Subcutaneous abdominal adipose tissue (tissue), 5 donors: ENCODE measurements around the gene PEAK1.
A peak's percentile ranks its signal among the peaks of the same experiment; 100 is the strongest.
"Not testable (repeated sequence)": the region's sequence is repeated elsewhere in the genome, so short reads cannot be mapped to it uniquely, and the experiment has no call there.

Source experiments
- H3K27ac ChIP-seq: one replicate; pipeline ENCODE4 v1.7.0; 2013; ENCODE audit warnings: low read depth, mild to moderate bottlenecking, inconsistent platforms, low read length, moderate library complexity
- H3K27me3 ChIP-seq, 5 donors: one replicate each; pipeline ENCODE4 v1.7.0; 2013; ENCODE audit warnings: low read length in 5 of 5, inconsistent platforms in 1 of 5; ENCODE audit not compliant: control insufficient read depth in 5 of 5, insufficient read depth in 4 of 5
- H3K36me3 ChIP-seq, 5 donors: one replicate each; pipeline ENCODE4 v1.7.0; 2013; ENCODE audit warnings: low read length in 5 of 5; ENCODE audit not compliant: control insufficient read depth in 5 of 5, insufficient read depth in 5 of 5
- H3K4me1 ChIP-seq, 5 donors: one replicate each; pipeline ENCODE4 v1.7.0; 2013; ENCODE audit warnings: low read length in 5 of 5, mild to moderate bottlenecking in 3 of 5, moderate library complexity in 1 of 5; ENCODE audit not compliant: control insufficient read depth in 5 of 5, insufficient read depth in 5 of 5
- H3K4me3 ChIP-seq, 5 donors: one replicate each; pipeline ENCODE4 v1.7.0; 2013; ENCODE audit warnings: low read length in 5 of 5, low read depth in 1 of 5
- H3K9ac ChIP-seq, 5 donors: one replicate each; pipeline ENCODE4 v1.7.0; 2013; ENCODE audit warnings: low read length in 5 of 5, mild to moderate bottlenecking in 4 of 5, moderate library complexity in 3 of 5
- H3K9me3 ChIP-seq, 5 donors: one replicate each; pipeline ENCODE4 v1.7.0; 2013; ENCODE audit warnings: low read length in 5 of 5; ENCODE audit not compliant: control insufficient read depth in 5 of 5
- donor health status: healthy.
- donor health status: healthy.
- donor health status: healthy.
- donor health status: healthy.
- donor health status: healthy.

PEAK1 gene

DNA sequence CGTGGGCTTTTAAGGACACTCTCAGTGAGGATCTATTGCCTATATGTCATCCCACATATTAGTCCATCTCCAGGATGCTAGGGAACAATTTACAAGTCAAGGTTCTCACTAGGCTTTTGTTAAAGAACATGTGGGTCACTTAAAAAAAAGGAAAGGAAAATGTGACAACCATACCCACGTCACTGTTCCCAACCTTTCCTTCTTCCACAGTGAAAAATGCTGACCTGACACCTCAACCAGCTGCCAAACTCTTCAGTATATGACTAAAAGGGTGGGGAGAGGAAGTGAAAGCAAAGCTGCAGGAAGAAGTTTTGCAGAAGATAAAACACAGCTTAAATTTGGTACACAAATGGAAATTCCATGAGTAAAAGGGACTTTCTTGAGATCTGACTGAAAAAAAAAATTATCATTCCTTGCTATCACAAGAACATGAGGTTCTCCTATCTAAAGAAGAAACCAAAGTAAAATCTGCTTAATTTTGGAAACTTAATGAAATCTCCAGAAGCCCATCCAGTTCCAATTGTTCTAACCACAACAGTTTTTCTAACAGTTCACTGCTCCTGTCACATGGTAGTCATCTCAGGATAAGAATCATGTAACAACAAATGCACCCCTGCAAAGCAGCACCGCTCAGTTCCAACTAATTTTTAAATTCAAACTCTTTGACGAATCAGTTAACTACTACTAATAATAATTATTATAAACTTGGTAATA is 232.0 kb downstream of the PEAK1 start:
- Histone ChIP-seq H3K36me3 (peaks cover 0 to 4% (median 0%) of the 10 kb centered on the region in 5 donors), H3K4me3 (no peak overlapping the region), H3K27ac (peak overlapping the region; percentile 88), H3K9me3 (no peaks in the 10 kb centered on the region), H3K9ac (peak overlapping the region in 4 of 5 donors; percentile 6 to 64 (median 21)), H3K27me3 (no peaks in the 10 kb centered on the region), H3K4me1 (peaks cover 9 to 40% (median 22%) of the 10 kb centered on the region in 5 donors)

DNA sequence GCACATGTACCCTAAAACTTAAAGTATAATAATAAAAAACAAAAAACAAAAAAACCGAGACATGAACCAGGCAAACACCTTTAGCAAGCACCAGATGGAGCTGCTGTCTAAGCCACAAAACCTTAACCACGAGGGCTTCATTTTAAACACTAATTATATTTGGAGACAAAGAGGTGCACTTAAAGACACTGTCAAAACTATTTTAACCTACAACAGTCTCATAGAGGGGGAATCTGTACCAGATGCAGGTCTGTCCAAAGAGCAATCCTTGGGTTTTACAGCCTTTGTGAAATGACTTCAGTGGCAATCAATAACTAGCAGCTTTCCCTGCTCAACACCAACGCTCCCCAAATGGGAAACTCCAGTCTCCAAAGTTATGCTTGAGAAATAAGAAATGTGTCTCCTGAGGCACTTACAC is 233.3 kb downstream of the PEAK1 start:
- peak overlapping the region; percentile 88 for H3K27ac ChIP-seq
- no peaks in the 10 kb centered on the region for H3K9me3 ChIP-seq

DNA sequence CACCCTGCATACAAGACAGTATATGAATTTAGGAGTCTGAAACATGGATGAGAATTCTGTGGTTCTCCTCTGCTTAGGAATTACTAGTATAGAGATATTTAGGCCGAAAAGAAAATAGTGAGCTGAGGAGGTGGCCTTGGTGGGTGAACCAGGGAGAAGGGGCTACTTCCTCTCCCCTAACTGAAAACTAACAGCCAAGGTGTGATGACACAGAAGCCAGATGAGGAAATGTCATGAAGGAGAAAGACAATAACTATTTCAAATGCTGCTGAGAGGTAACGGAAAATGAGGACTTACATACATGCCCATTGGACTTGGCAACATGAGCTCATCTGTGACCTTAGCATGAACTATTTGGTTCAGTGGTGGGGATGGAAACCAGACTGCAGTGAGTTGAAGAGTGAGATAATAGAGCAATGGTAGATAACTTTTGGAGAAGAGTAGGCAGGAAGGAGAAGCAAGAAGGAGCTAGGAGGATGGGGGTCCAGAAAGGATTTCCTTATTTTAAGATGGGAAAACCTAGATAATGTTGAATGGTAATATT is 234.6 kb downstream of the PEAK1 start:
- H3K9ac ChIP-seq: no peak overlapping the region
- peak overlapping the region; percentile 88 for H3K27ac ChIP-seq
- H3K9me3 ChIP-seq: no peaks in the 10 kb centered on the region
- H3K4me1 ChIP-seq: peaks cover 9 to 42% (median 27%) of the 10 kb centered on the region in 5 donors
- peaks cover 5 to 11% (median 10%) of the 10 kb centered on the region in 5 donors for H3K36me3 ChIP-seq
- H3K27me3 ChIP-seq: no peaks in the 10 kb centered on the region
- H3K4me3 ChIP-seq: no peak overlapping the region

More for the DNA sequence above, 233.3 kb downstream of the PEAK1 start:
- peaks cover 0 to 4% (median 1%) of the 10 kb centered on the region in 5 donors for H3K36me3 ChIP-seq
- no peaks in the 10 kb centered on the region for H3K27me3 ChIP-seq
- no peak overlapping the region for H3K4me3 ChIP-seq
- peaks cover 9 to 40% (median 24%) of the 10 kb centered on the region in 5 donors for H3K4me1 ChIP-seq
- H3K9ac ChIP-seq: peak overlapping the region in 1 of 5 donors; percentile 35

DNA sequence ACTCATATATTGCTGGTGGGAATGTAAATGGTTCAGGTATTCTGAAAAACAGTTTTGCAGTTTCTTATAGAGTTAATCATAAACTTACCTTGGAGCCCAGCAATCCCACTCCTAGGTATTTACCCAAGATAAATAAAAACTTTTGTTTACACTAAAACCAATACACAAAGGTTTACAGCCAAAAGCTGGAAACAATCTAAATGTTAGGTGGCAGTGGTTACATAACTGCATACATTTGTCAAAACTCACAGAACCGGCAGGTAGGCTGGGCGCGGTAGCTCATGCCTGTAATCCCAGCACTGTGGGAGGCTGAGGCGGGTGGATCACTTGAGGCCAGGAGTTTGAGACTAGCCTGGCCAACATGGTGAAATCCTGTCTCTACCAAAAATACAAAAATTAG is 235.6 kb downstream of the PEAK1 start:
- H3K9me3 ChIP-seq, H3K27ac ChIP-seq, H3K9ac ChIP-seq, H3K27me3 ChIP-seq, H3K4me3 ChIP-seq: not testable (repeated sequence)
- peaks cover 9 to 41% (median 27%) of the 10 kb centered on the region in 5 donors for H3K4me1 ChIP-seq
- peaks cover 5 to 18% (median 12%) of the 10 kb centered on the region in 5 donors for H3K36me3 ChIP-seq

DNA sequence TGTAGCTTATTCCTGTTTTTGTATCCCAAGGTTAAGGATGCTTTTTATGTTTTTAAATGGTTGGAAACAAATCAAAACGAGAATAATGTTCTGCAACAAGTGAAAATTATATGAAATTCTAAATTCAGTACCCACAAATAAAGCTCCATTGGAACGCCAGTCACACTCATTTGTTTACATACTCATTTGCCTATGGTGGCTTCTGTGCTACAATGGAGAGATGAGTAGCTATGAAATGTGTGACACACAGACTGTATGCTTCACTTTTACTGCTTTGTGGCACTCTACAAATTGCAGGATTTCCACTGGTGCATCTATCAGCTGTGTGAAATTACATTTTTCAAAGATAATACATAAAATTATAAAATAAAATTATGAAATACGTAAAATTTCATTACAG is 236.8 kb downstream of the PEAK1 start:
- H3K4me3 ChIP-seq: no peak overlapping the region
- no peak overlapping the region for H3K9ac ChIP-seq
- no peaks in the 10 kb centered on the region for H3K27me3 ChIP-seq
- no peaks in the 10 kb centered on the region for H3K9me3 ChIP-seq
- H3K36me3 ChIP-seq: peaks cover 5 to 26% (median 18%) of the 10 kb centered on the region in 5 donors
- H3K27ac ChIP-seq: no peak overlapping the region
- peaks cover 9 to 33% (median 23%) of the 10 kb centered on the region in 5 donors for H3K4me1 ChIP-seq

DNA sequence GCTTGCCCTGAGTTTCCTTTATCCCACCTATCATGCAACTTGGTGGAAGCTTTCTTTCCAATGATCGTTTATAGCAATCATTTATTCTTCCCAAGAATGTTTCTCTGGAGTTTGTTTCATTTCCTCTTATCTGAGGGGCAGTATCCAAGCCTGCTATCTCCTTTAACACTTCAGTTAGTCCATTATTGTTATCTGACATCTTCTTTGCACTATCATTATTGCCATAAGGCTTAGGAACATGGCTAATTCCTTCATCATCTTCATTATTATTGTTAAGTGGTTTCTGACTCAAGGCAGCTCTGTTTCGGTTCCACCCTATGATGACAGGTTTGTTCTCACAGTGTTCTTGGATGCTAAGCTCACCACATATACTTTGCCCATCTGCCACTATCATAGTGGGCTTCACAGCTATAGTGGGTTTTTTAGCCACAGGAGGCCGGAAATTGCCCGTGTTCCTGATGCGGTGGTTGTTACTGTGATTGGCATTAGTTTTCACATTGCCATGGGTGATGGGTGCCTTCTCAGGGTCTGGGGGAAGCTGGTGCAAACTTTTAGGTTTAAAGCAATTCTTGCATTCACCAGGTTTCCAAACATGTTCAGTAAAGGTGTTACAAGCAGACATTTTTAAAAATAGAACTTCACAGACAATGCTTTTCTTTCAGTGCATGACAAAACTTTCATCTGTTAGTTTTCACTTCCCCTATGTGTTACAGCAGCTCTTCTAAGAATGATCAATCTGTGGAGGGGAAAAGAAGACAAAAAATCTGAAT is 238.4 kb downstream of the PEAK1 start:
- Histone ChIP-seq H3K9me3 (no peaks in the 10 kb centered on the region), H3K27me3 (no peaks in the 10 kb centered on the region), H3K4me1 (peaks cover 0 to 19% (median 9%) of the 10 kb centered on the region in 5 donors), H3K27ac (no peak overlapping the region), H3K9ac (no peak overlapping the region), H3K36me3 (peaks cover 5 to 26% (median 18%) of the 10 kb centered on the region in 5 donors), H3K4me3 (no peak overlapping the region)

DNA sequence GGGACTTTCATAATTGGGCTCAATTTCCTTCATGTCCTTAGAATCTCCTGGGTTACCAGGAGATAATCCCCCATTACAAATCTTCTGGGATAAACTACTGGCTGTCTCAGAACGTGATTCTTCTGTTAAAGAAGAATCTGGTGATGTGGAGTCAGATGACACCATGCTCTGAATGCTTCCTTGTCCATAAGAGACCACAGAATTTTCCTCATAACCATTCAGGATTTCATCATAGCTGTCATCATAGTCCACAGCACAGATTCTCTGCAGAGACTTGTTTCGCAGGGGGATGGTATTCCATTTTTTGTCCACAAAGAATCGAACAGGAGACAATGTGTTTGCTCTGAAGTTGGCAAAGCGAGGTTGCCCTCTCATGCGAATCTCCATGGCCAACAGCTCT is 239.1 kb downstream of the PEAK1 start:
- Histone ChIP-seq H3K9me3 (no peaks in the 10 kb centered on the region), H3K36me3 (peaks cover 5 to 26% (median 18%) of the 10 kb centered on the region in 5 donors), H3K27me3 (no peaks in the 10 kb centered on the region), H3K4me1 (peaks cover 0 to 15% (median 5%) of the 10 kb centered on the region in 5 donors), H3K27ac (no peak overlapping the region), H3K9ac (no peak overlapping the region), H3K4me3 (no peak overlapping the region)

DNA sequence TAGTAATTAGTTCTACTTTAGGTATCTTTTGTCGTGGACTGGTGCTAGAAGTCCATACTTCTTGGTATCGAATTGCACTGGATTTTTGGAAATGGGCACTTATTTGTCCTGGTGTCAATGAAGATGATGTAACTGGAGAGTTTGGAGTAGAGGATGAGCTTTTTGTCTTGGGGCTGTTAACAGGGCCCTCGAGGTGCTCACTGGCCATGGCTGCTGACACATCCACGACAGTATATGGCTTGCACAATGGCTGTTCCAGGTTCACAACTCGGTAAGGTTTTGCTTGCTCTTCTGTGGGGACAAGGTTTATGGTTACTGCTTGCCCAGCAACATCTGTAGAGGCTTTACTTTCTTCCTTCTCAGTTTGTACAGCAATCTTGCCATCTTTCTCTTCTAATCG is 239.6 kb downstream of the PEAK1 start:
- H3K27ac ChIP-seq: no peak overlapping the region
- no peaks in the 10 kb centered on the region for H3K27me3 ChIP-seq
- H3K9ac ChIP-seq: no peak overlapping the region
- H3K4me1 ChIP-seq: peaks cover 0 to 11% (median 3%) of the 10 kb centered on the region in 5 donors
- H3K36me3 ChIP-seq: peaks cover 5 to 26% (median 18%) of the 10 kb centered on the region in 5 donors
- no peaks in the 10 kb centered on the region for H3K9me3 ChIP-seq
- H3K4me3 ChIP-seq: no peak overlapping the region

DNA sequence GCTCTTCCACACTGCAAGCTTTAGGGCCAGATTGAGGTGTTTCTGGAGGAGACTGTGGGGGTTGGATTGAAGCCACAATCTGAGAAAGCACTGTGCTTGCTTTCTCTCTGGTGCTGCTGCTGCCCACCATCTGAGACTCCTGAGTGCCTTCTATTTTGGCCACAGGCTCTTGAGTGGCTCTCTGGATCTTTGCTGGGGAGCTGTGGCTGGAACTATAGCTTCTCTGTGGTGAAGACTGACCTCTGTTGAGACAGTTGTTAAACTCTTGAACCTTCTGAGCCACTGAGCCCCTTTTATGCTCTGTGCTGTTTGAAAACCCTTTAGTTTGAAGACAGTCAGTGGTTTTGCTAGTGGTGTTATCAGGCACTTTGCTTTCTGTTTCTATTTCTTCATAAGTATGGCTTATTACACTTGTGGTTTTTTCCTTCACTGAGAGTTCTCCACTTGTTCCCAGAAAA is 240.3 kb downstream of the PEAK1 start:
- no peaks in the 10 kb centered on the region for H3K9me3 ChIP-seq
- H3K27me3 ChIP-seq: no peaks in the 10 kb centered on the region
- H3K36me3 ChIP-seq: peaks cover 5 to 26% (median 18%) of the 10 kb centered on the region in 5 donors
- no peak overlapping the region for H3K27ac ChIP-seq
- no peak overlapping the region for H3K9ac ChIP-seq
- no peak overlapping the region for H3K4me3 ChIP-seq
- peaks cover 0 to 11% (median 3%) of the 10 kb centered on the region in 5 donors for H3K4me1 ChIP-seq
